Ishikawa (cell line): Measurements from ENCODE around the gene TRIP10.

ENCODE experiments used
- NFIC ChIP-seq: IDR thresholded peaks from 2 replicates; pipeline ENCODE4 v1.6.1; 2012
- TF ChIP-seq, protein P1 (sequence below): IDR thresholded peaks from 2 replicates; pipeline ENCODE4 v1.6.1; 2012; ENCODE audit warnings: low read depth, mild to moderate bottlenecking

DNA sequence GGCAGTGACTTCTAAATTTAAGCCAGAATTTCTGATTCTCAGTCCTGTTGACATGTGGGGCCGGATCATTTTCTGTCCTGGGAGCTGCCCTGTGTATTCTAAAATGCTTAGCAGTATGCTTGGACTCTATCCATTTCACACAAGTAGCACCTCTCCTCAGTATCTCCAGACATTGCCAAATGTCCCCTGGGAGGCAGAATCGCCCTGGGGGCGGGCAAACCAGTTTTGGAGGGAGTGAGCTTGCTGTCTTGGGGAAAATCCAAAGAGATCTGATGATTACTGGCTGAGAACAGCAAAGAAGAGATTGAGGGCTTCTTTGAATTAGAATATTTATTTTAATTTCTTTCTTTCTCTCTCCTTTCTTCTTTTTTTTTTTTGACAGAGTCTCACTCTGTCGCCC, 49.4 kb downstream of the TRIP10 start:
- TF ChIP-seq NFIC = no peak
- TF ChIP-seq, protein P1, sequence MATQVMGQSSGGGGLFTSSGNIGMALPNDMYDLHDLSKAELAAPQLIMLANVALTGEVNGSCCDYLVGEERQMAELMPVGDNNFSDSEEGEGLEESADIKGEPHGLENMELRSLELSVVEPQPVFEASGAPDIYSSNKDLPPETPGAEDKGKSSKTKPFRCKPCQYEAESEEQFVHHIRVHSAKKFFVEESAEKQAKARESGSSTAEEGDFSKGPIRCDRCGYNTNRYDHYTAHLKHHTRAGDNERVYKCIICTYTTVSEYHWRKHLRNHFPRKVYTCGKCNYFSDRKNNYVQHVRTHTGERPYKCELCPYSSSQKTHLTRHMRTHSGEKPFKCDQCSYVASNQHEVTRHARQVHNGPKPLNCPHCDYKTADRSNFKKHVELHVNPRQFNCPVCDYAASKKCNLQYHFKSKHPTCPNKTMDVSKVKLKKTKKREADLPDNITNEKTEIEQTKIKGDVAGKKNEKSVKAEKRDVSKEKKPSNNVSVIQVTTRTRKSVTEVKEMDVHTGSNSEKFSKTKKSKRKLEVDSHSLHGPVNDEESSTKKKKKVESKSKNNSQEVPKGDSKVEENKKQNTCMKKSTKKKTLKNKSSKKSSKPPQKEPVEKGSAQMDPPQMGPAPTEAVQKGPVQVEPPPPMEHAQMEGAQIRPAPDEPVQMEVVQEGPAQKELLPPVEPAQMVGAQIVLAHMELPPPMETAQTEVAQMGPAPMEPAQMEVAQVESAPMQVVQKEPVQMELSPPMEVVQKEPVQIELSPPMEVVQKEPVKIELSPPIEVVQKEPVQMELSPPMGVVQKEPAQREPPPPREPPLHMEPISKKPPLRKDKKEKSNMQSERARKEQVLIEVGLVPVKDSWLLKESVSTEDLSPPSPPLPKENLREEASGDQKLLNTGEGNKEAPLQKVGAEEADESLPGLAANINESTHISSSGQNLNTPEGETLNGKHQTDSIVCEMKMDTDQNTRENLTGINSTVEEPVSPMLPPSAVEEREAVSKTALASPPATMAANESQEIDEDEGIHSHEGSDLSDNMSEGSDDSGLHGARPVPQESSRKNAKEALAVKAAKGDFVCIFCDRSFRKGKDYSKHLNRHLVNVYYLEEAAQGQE = no peak
